IPS-11a (cell line): ENCODE data around the gene ETFBKMT.

Experiments used
- H3K4me3 ChIP-seq: one replicate; pipeline ENCODE4 v1.5.1; 2013; ENCODE audit warnings: low read depth, low read length, control low read depth

The ETFBKMT gene

GRCh38 chr12:31659087-31659942, at the start of gene ETFBKMT:
Gene ETFBKMT, plus strand, starts transcription at chr12:31659688. Its CDS starts 2,266 bp downstream, at chr12:31661954.
- peak within 1 kb of the TSS; percentile 76 for H3K4me3 ChIP-seq

- no peak overlapping the region for H3K4me3 ChIP-seq
Observed at GRCh38 chr12:31612819-31613218, 46.7 kb upstream of the ETFBKMT start.

- H3K4me3 ChIP-seq: no peak overlapping the region
Observed at GRCh38 chr12:31618228-31619025, 41.1 kb upstream of the ETFBKMT start.

- H3K4me3 ChIP-seq: no peak overlapping the region
Observed at GRCh38 chr12:31620311-31620710, 39.2 kb upstream of the ETFBKMT start.

- no peak overlapping the region for H3K4me3 ChIP-seq
Observed at GRCh38 chr12:31622038-31622437, 37.5 kb upstream of the ETFBKMT start.

- no peak overlapping the region for H3K4me3 ChIP-seq
Observed at GRCh38 chr12:31626270-31626995, 33.1 kb upstream of the ETFBKMT start.

GRCh38 chr12:31627456-31628054, 31.9 kb upstream of the ETFBKMT start:
- H3K4me3 ChIP-seq: no peak overlapping the region

GRCh38 chr12:31629756-31630732, 29.4 kb upstream of the ETFBKMT start:
- H3K4me3 ChIP-seq: no peak overlapping the region

- H3K4me3 ChIP-seq: no peak overlapping the region
Observed at GRCh38 chr12:31631023-31631724, 28.3 kb upstream of the ETFBKMT start.

GRCh38 chr12:31631809-31632208, 27.7 kb upstream of the ETFBKMT start:
- H3K4me3 ChIP-seq: no peak overlapping the region

- no peak overlapping the region for H3K4me3 ChIP-seq
Observed at GRCh38 chr12:31633464-31633863, 26.0 kb upstream of the ETFBKMT start.

GRCh38 chr12:31634620-31635019, 24.9 kb upstream of the ETFBKMT start:
- no peak overlapping the region for H3K4me3 ChIP-seq

- no peak overlapping the region for H3K4me3 ChIP-seq
Observed at GRCh38 chr12:31641509-31642090, 17.9 kb upstream of the ETFBKMT start.

GRCh38 chr12:31644536-31644935, 15.0 kb upstream of the ETFBKMT start:
- no peak overlapping the region for H3K4me3 ChIP-seq

GRCh38 chr12:31645924-31646323, 13.6 kb upstream of the ETFBKMT start:
- H3K4me3 ChIP-seq: no peak overlapping the region

- H3K4me3 ChIP-seq: no peak overlapping the region
Observed at GRCh38 chr12:31647086-31647491, 12.4 kb upstream of the ETFBKMT start.

- no peak overlapping the region for H3K4me3 ChIP-seq
Observed at GRCh38 chr12:31650918-31651317, 8.6 kb upstream of the ETFBKMT start.

- H3K4me3 ChIP-seq: no peak overlapping the region
Observed at GRCh38 chr12:31651893-31652521, 7.5 kb upstream of the ETFBKMT start.
